ENCODE data around the gene ZFAND3.

- TF ChIP-seq CTCF (IDR thresholded peaks at IDR 0.05 in 8 of 11, conservative IDR thresholded peaks at IDR 0.05 in 3 of 11) (no peak), POLR2AphosphoS5 (IDR thresholded peaks at IDR 0.05) (no peak), POLR2A (IDR thresholded peaks at IDR 0.05) (no peak)
Measured at GRCh38 chr6:37801605-37801940, 18.0 kb upstream of the ZFAND3 start.

Data from spleen (tissue), 7 donors.